H9 (cell line): ENCODE measurements around the gene NCKAP5. TPM values are rescaled to one million over a fixed set of nuclear protein-coding genes. Genes with fewer than 3 reads are reported as not detected.
A peak's percentile ranks its signal among the peaks of the same experiment; 100 is the strongest.

Source experiments
- DNase-seq: peaks from one replicate; pipeline ENCODE4 v3.0.0-alpha.2; 2017
- H2AFZ ChIP-seq: one replicate; pipeline ENCODE4 v1.6.1; 2013; ENCODE audit warnings: mild to moderate bottlenecking, low read length, control low read depth, moderate library complexity
- H2AK5ac ChIP-seq: 2 replicates; pipeline ENCODE4 v1.6.1; 2013; ENCODE audit warnings: low read length, control low read depth, mixed read lengths; ENCODE audit not compliant: insufficient read length
- H2BK120ac ChIP-seq: one replicate; pipeline ENCODE4 v1.6.1; 2013; ENCODE audit warnings: low read depth, mild to moderate bottlenecking, low read length, control low read depth, inconsistent platforms; ENCODE audit not compliant: poor library complexity, severe bottlenecking
- H2BK12ac ChIP-seq: 2 replicates; pipeline ENCODE4 v1.6.1; 2013; ENCODE audit warnings: low read length, control low read depth, mixed read lengths, low read depth; ENCODE audit not compliant: insufficient read length
- H2BK15ac ChIP-seq: 2 replicates; pipeline ENCODE4 v1.6.1; 2013; ENCODE audit warnings: low read depth, low read length, control low read depth
- H2BK20ac ChIP-seq: one replicate; pipeline ENCODE4 v1.6.1; 2013; ENCODE audit warnings: low read depth, mild to moderate bottlenecking, low read length, control low read depth, inconsistent platforms; ENCODE audit not compliant: poor library complexity, severe bottlenecking
- H2BK5ac ChIP-seq: 2 replicates; pipeline ENCODE4 v1.6.1; 2013; ENCODE audit warnings: low read length, control low read depth, mixed read lengths; ENCODE audit not compliant: insufficient read length
- H3K14ac ChIP-seq: 2 replicates; pipeline ENCODE4 v1.6.1; 2013; ENCODE audit warnings: low read length, control low read depth; ENCODE audit not compliant: insufficient read depth
- H3K18ac ChIP-seq: 2 replicates; pipeline ENCODE4 v1.6.1; 2013; ENCODE audit warnings: low read depth, mild to moderate bottlenecking, mixed read lengths, low read length, control low read depth; ENCODE audit not compliant: insufficient read length
- H3K23ac ChIP-seq: 2 replicates; pipeline ENCODE4 v1.6.1; 2013; ENCODE audit warnings: low read length, control low read depth, mixed read lengths, low read depth; ENCODE audit not compliant: insufficient read length
- H3K23me2 ChIP-seq: 2 replicates; pipeline ENCODE4 v1.6.1; 2013; ENCODE audit warnings: low read depth, mild to moderate bottlenecking, mixed read lengths, low read length, control low read depth; ENCODE audit not compliant: insufficient read length, poor library complexity, severe bottlenecking
- H3K27ac ChIP-seq: 2 replicates; pipeline ENCODE4 v1.5.1; 2013; ENCODE audit warnings: low read length, control low read depth, mixed read lengths, low read depth; ENCODE audit not compliant: insufficient read length
- H3K27me3 ChIP-seq: 2 replicates; pipeline ENCODE4 v1.6.1; 2013; ENCODE audit warnings: low read length, control low read depth, inconsistent platforms; ENCODE audit not compliant: insufficient read depth
- H3K4ac ChIP-seq: 2 replicates; pipeline ENCODE4 v1.6.1; 2013; ENCODE audit warnings: low read depth, mild to moderate bottlenecking, control low read depth, inconsistent platforms, low read length, moderate library complexity
- H3K4me1 ChIP-seq: 2 replicates; pipeline ENCODE4 v1.6.1; 2013; ENCODE audit warnings: low read length, control low read depth, inconsistent platforms; ENCODE audit not compliant: insufficient read depth
- H3K4me2 ChIP-seq: 2 replicates; pipeline ENCODE4 v1.6.1; 2013; ENCODE audit warnings: low read length, control low read depth, mixed read lengths; ENCODE audit not compliant: insufficient read length, insufficient read depth
- H3K56ac ChIP-seq: 2 replicates; pipeline ENCODE4 v1.6.1; 2013; ENCODE audit warnings: low read depth, mild to moderate bottlenecking, mixed read lengths, low read length, control low read depth; ENCODE audit not compliant: insufficient read length
- H3K79me1 ChIP-seq: 2 replicates; pipeline ENCODE4 v1.6.1; 2013; ENCODE audit warnings: low read depth, mild to moderate bottlenecking, moderate library complexity, low read length, control low read depth, inconsistent platforms; ENCODE audit not compliant: insufficient read depth, poor library complexity, severe bottlenecking
- H3K79me2 ChIP-seq: 2 replicates; pipeline ENCODE4 v1.6.1; 2013; ENCODE audit warnings: low read length, control low read depth, inconsistent platforms; ENCODE audit not compliant: insufficient read depth
- H3K9ac ChIP-seq: 2 replicates; pipeline ENCODE4 v1.6.1; 2013; ENCODE audit warnings: low read length, control low read depth, mixed read lengths; ENCODE audit not compliant: insufficient read length; ENCODE audit errors: extremely low read depth
- H3K9me3 ChIP-seq: one replicate; pipeline ENCODE4 v1.6.1; 2013; ENCODE audit warnings: low read depth, low read length, inconsistent platforms; ENCODE audit not compliant: control insufficient read depth
- H3T11ph ChIP-seq: one replicate; pipeline ENCODE4 v1.6.1; 2013; ENCODE audit warnings: mild to moderate bottlenecking, low read length, control low read depth, inconsistent platforms
- H4K20me1 ChIP-seq: one replicate; pipeline ENCODE4 v1.6.1; 2013; ENCODE audit not compliant: control insufficient read depth, insufficient read length, insufficient read depth
- H4K5ac ChIP-seq: 2 replicates; pipeline ENCODE4 v1.6.1; 2013; ENCODE audit warnings: low read depth, mild to moderate bottlenecking, mixed read lengths, low read length, control low read depth; ENCODE audit not compliant: insufficient read length
- H4K8ac ChIP-seq: replicated peaks from 2 replicates; pipeline ENCODE4 v1.6.1; 2013; ENCODE audit warnings: low read length, control low read depth, mixed read lengths, low read depth; ENCODE audit not compliant: insufficient read length
- H4K91ac ChIP-seq: 2 replicates; pipeline ENCODE4 v1.6.1; 2013; ENCODE audit warnings: low read depth, mild to moderate bottlenecking, moderate library complexity, mixed read lengths, low read length, control low read depth; ENCODE audit not compliant: insufficient read length
- H3K27ac Mint-ChIP-seq, 3 experiments: 2 replicates in 2 of 3; 3 replicates in 1 of 3; pipeline ENCODE4 v1.8.0; 2020 to 2021; ENCODE audit warnings: mixed read lengths in 3 of 3, mild to moderate bottlenecking in 1 of 3, moderate library complexity in 1 of 3
- H3K27me3 Mint-ChIP-seq: 2 replicates; pipeline ENCODE4 v1.8.0; 2021; ENCODE audit warnings: low read depth, mild to moderate bottlenecking, moderate library complexity, mixed read lengths
- H3K36me3 Mint-ChIP-seq, 3 experiments: 2 replicates in 2 of 3; 3 replicates in 1 of 3; pipeline ENCODE4 v1.8.0; 2020 to 2021; ENCODE audit warnings: low read depth in 3 of 3, mixed read lengths in 3 of 3; ENCODE audit not compliant: insufficient read depth in 1 of 3
- H3K4me1 Mint-ChIP-seq, 2 experiments: 2 replicates each; pipeline ENCODE4 v1.8.0; 2020; ENCODE audit warnings: mixed read lengths in 2 of 2
- H3K4me3 Mint-ChIP-seq, 2 experiments: 2 replicates in 1 of 2; 3 replicates in 1 of 2; pipeline ENCODE4 v1.8.0; 2020 to 2021; ENCODE audit warnings: mild to moderate bottlenecking in 2 of 2, mixed read lengths in 2 of 2, moderate library complexity in 1 of 2
- H3K9me3 Mint-ChIP-seq, 2 experiments: 2 replicates in 1 of 2; 3 replicates in 1 of 2; pipeline ENCODE4 v1.8.0; 2020; ENCODE audit warnings: mild to moderate bottlenecking in 2 of 2, mixed read lengths in 2 of 2, moderate library complexity in 1 of 2
- CTCF ChIP-seq: fragments of 200-600 bp; sonication (generic); conservative IDR thresholded peaks from 3 replicates; pipeline ENCODE4 v1.8.0; 2021; ENCODE audit warnings: antibody characterized with exemption, mild to moderate bottlenecking
- WGBS: extraction: QIAGEN DNeasy Blood & Tissue Kit; methylation state at CpG from one replicate; pipeline ENCODE4 v1.1.7; 2013; ENCODE audit warnings: missing lambda C conversion rate, low lambda C conversion rate, mixed read lengths; ENCODE audit not compliant: insufficient read length; ENCODE audit errors: extremely low coverage; 5-methylcytosine and 5-hydroxymethylcytosine counted together
- total RNA-seq: library from RNA; stranded (reverse); gene quantifications from 2 replicates; pipeline ENCODE4 v1.2.1, GENCODE V29; 2021

The NCKAP5 gene
- total RNA-seq, 1 experiment from 2014 or later: 0.26 TPM

- Mint-ChIP-seq H3K4me1 (peaks cover 12 to 17% of the 10 kb centered on the region in 2 experiments), H3K9me3 (no peaks in the 10 kb centered on the region), H3K4me3 (no peak overlapping the region), H3K27ac (peak overlapping the region in 1 of 3 experiments; percentile 73; a peak in 1 of 7 replicates), H3K36me3 (no peaks in the 10 kb centered on the region), H3K27me3 (no peaks in the 10 kb centered on the region)
- Histone ChIP-seq H3K14ac (no peak overlapping the region), H3K23me2 (no peaks in the 10 kb centered on the region), H2BK15ac (no peak overlapping the region), H3K56ac (no peak overlapping the region), H4K5ac (no peak overlapping the region), H2AK5ac (no peak overlapping the region), H4K8ac (no peak overlapping the region), H2BK20ac (no peak overlapping the region), H3K9ac (no peak overlapping the region), H2AFZ (no peak overlapping the region), H3K23ac (no peak overlapping the region), H4K91ac (no peak overlapping the region), H3K79me1 (no peaks in the 10 kb centered on the region), H3K4me2 (no peak overlapping the region), H3K4me1 (no peaks in the 10 kb centered on the region), H2BK120ac (no peak overlapping the region), H3K18ac (no peak overlapping the region), H3K4ac (no peak overlapping the region), H2BK5ac (no peak overlapping the region), H3T11ph (no peak overlapping the region), H3K79me2 (no peaks in the 10 kb centered on the region), H2BK12ac (no peak overlapping the region), H3K9me3 (no peaks in the 10 kb centered on the region), H3K27ac (no peak overlapping the region), H4K20me1 (no peaks in the 10 kb centered on the region), H3K27me3 (no peaks in the 10 kb centered on the region)
- DNase-seq: no peak
- no peak for TF ChIP-seq CTCF
- WGBS: no CpG with 5 or more reads among the region's 7 CpGs
Measured at GRCh38 chr2:133326652-133327397, 241.4 kb downstream of the NCKAP5 start.
